HG02642 (cell line): ENCODE results near the gene PDIA4.

Source experiments
- ATAC-seq: cut with Tn5 transposase; IDR thresholded peaks from one replicate; pipeline ENCODE4 v1.9.1; 2021; ENCODE audit warnings: mild to moderate bottlenecking; ENCODE audit not compliant: unreplicated experiment, poor library complexity

Gene PDIA4

DNA sequence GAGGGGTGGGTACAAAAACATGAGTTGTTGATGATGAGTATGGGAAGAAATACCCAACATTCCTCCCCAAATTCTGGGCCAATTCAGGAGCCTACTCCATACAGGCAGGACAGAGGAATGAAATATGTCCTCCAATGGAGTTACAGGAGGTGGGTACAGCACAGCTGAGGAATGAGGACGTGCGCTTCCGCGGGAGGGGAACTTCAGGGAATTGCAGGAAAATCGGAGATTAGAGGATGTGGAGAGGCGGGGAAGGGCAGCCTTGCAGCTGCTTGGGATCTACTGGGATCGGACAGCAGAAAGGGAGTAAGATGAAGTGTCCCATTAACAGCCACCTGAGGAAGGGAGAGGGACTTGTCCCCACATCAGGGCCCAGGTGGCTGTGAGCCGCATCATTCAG, 50.2 kb downstream of the PDIA4 start:
- ATAC-seq, result no peak

DNA sequence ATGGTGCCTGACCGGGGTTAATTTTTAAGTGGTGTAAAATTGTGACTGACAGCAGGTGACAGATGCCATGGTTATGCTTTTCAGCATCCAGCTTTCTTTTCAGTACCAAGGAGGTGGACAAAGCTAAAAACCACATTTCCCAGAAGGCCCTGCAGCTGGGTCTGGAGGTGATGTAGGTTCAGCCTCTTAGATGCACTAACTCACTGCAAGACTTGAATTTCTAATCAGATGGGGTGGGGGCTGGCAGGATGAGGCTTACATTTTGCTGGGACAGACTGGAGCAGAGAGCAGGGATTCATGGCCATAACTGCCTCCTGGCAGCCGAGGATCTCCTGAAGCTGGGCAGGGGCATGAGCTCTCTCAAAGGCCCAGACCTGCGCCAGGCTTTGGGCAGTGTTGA, 52.4 kb downstream of the PDIA4 start:
- ATAC-seq, result no peak

DNA sequence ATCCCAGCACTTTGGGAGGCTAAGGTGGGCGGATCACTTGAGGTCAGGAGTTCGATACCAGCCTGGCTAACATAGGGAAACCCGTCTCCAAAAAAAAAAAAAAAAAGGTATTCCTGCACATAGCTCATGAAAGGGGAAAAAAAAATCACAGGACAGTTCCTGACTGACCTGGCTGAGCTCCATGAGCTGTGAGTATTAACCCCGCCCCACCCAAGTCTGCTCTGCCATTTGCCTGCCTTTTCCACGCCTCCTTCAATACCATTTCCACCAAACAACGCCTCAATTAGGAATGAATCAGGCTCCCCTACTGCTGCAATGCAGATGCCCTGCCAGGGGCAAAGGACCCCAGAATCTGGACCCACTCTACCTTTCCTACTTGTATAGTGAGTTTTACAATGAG, 55.0 kb downstream of the PDIA4 start:
- ATAC-seq, result no peak

DNA sequence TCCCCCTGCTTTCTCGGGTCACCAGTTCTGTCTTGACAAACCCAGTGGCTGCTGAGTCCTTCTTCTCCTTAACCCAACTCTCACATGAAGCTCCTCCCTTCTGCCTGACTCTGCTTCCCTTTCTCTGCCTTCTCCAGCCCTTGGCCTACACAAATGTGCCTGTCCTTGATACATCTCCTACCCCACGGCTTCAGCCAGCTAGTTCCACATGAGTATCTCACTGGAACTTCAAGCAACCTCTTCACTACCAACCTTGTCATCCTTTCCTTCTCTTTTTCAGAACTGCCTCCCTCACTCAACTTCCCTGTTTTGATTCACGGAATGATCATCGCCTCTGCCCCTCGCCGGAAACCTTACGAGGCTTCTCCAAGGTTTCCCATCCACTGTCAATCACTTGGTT, 55.9 kb downstream of the PDIA4 start:
- ATAC-seq, result no peak

DNA sequence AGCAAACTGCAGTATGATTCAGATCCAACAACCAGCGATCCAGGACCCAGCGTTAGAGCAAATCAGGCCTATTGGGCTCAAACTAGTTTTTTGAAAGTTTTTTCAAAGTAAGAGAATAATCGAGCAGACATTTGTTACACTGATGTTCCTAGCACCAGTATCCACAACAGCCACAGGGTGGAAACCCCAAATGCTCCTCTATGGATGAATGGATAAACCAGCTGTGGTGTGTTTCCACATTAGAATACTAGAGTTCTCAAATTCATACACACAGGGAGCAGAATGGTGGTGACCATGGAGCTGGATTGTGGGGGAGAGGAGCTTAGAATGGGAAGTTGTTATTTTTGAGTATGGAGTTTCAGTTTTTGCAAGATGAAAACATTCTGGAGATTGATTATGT, 60.7 kb downstream of the PDIA4 start:
- ATAC-seq, result no peak

DNA sequence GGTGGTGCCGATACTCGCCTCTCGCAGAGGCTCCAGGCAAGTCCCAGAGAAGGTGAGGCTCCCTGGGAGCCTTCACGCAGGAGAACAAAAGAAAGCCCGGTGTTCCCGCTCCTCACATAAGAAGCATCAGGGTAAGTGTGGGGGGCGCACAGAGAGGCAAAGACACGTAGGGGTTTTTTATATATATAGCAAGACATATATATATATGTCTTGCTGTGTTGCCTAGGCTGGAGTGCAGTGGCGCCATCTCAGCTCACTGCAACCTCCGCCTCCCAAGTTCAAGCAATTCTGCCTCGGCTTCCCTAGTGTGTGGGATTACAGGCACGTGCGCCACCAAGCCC, 61.3 kb downstream of the PDIA4 start:
- ATAC-seq, result peak; percentile 7

DNA sequence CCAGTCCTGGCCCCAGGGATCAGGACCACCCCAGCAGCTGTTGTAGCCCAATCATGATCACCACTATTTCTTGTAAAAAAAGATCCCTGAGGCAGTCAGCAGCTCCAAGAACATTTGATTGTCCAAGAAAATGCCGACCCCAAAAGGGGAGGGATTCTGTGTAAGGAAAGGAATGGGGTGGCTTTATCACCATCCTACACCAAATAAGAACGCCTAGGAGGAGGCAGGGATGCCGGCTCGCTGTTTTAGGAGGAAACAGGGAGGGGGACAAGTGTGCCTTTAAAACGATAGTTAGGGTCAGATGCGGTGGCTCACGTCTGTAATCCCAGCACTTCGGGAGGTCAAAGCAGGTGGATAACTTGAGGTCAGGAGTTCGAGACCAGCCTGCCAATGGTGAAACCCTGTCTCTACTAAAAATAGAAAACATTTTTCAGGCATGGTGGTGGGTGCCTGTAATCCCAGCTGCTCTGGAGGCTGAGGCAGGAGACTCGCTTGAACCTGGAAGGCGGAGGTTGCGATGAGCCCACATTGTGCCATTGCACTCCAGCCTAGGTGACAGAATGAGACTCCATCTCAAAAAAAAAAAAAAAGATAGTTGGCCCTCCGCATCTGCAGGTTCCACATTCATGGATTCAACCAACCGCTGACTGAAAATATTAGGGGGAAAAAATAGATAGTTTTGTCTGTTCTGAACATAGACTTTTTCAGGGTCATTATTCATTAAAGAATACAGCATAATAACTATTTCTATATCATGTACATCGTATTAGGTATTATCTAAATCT, 63.6 kb downstream of the PDIA4 start:
- no peak for ATAC-seq

DNA sequence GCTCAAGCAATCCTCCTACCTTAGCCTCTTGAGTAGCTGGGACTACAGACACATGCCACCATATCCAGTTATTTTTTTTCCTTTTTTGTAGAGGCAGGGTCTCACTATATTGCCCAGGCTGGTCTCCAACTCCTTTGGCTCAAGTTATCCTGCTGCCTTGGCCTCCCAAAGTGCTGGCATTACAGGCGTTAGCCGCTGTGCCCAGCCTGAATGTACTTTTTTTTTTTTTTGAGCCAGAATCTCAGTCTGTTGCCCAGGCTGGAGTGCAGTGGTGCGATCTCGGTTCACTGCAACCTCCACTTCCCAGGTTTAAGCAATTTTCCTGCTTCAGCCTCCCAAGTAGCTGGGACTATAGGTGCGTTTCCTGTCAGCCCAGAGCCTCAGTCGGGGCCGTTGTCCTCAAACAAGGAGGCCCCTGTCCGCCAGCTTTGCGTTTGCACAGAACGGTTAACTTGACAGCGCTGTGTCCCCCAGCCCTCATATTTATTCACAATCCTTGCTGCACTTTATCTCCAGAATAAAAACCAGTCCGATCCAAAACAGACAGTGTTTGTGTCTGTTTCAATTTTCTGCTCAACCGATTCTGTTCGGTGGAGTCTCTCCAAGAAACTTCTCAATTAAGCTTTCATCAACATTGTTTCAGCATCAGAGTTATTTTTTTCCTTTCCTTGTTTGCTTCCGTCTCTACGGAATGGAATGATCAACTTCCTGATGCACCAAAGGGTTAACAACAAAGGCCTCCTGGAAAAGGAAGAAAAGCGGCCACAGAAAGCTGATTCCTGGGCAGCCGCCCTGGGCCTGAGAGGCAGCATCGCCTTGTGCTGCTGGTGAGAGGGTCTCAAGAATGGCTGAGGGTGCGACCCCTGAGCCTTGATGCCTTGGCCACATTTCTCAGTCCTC, 64.5 kb downstream of the PDIA4 start:
- no peak for ATAC-seq

DNA sequence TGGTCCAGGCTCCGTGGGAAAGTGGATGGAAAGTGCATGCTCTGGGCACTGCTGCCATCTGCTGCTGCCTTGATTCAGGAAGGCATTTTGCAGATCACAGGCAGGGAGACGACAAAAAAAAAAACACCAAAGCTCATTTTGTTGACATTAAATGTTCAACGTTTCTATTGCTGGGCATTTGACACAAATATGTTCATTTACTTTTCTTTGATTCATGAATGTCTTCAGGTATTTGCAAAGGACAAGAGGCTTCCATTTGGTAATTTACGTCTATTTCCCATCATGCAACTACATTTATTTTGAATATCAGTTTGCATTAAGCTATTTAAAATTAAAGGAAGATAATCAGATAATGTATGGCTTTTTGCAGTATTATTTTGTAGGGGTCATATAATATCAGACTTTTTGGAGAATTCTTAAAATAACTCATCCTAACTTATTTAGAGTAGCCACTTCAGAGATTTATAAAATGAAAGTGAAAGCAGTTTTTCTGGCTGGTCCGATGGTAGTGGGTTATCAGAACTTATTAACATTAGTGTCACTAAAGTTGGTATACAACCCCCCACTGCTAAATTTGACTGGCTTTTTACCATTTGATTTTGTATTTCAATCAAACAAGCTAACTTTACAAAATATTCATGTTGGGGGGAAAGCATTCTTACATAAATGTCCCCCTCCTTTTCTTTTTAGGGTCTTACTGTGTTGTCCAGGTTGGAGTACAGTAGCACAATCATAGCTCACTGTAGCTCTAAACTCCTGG, 65.3 kb downstream of the PDIA4 start:
- peak; percentile 57 for ATAC-seq

DNA sequence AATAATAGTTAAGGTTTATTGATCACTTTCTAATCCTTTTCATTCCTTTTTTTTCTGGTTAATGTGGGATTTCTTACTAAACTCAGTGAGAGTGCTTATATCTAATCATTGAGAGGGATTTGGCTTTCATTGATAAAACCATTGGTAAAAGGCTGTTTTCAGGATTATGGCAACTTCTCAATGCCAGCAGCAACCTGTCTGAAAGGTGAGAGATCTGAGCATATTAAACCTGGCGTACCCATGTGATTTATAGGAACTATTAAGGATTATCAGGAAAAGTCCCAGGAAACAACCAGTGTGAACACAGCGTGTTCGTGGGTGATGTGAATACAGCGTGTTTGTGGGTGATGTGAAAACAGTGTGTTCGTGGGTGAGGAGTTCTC, 65.9 kb downstream of the PDIA4 start:
- peak; percentile 3 for ATAC-seq

DNA sequence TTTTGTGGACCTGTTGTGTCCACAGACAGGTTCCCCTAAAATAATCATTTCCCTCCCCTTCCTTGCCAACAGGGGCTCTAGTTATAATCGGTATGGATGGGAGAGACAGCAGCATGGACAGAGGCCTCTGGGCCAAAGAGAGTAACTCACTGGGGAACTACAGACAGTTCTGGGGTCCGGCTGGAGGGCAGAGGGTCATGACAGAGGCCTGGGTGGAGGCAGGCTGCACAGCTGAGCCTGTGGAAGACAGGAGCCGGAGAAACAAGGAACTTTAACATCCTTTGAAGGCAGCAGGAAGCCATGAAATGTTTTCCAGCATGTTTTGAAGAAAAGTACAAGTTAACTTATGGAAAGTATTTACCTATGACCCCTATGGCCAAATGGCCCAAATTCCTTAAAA, 68.6 kb downstream of the PDIA4 start:
- ATAC-seq, result no peak

DNA sequence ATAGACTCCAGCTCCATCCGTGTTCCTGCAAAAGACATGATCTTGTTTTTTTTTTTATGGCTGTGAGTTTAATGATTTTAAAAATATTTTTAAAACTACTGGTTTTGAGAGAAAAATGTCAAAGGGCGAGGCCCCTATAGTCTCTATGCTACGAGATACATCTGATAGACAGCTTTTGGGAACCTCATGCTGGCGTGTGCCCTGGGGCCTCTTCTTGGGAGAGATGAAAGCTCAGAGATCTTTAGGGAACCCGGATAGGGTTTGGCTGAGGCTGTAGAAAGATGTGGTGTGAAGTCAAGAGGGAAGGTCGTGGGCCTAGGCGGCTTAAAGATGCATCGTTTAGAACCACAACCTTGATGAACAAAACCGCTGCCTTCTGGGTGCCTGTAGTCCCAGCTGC, 70.2 kb downstream of the PDIA4 start:
- ATAC-seq, result no peak

DNA sequence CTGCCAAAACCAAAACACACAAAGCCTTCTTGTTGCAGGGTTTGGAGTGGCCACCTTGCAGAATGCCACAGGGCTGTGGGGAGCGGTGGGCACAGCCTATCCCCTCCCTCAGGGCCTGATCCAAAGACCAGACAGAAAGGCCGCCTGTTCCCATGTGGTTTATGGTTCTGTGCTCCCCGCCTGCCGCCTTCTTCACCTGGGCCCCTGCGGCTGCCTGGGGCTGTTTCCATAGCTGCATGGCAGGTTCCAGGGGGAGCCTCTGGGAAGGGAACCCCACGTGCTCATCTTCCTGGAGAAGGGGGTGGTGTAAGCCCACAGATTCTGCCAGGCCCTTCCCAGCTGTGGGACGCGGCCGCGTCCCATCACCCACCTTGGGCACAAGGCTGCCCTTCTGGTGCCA, 73.5 kb downstream of the PDIA4 start:
- ATAC-seq, result no peak

DNA sequence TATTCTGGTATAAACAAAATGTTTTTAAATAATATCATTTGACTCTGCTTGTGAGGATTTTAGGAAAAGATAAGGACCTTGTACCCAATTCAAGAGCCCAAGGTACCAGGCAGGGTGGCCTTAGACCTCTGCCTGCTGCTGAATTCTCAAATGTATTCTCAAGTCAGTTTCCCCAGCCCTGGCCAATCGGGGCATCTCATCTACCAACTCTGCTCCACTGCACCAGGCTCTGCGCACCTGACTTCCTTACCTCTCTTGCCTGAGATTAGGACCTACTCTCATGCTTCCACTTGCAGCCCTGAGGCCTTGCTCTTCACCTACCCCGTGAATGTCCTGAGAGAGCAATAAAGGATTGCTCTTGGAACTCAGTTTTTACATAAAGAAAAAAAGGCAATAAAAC, 74.6 kb downstream of the PDIA4 start:
- no peak for ATAC-seq
